Astrocyte (in vitro differentiated cells and primary cell): ENCODE data around the gene DISP3. TPM values are rescaled to one million over a fixed set of nuclear protein-coding genes. Genes with fewer than 3 reads are reported as not detected.

Experiments used
- DNase-seq: peaks from one replicate; pipeline ENCODE4 v3.0.0-alpha.2; 2010; ENCODE audit warnings: low read depth
- FAIRE-seq: peaks from 2 replicates; lab custom pipeline; 2011; peaks lifted over from hg19 to GRCh38; lab: Jason Lieb, UNC
- H2AFZ ChIP-seq: 2 replicates; pipeline ENCODE4 v1.6.0; 2012; ENCODE audit warnings: low read depth, low read length, inconsistent platforms
- H3K27ac ChIP-seq: 2 replicates; pipeline ENCODE4 v1.5.1; 2011; ENCODE audit warnings: low read depth, low read length, inconsistent platforms
- H3K27me3 ChIP-seq: 2 replicates; pipeline ENCODE4 v1.6.0; 2011; ENCODE audit warnings: low read length, inconsistent platforms; ENCODE audit not compliant: insufficient read depth
- H3K36me3 ChIP-seq: 2 replicates; pipeline ENCODE4 v1.5.1; 2011; ENCODE audit warnings: low read length, inconsistent platforms; ENCODE audit not compliant: insufficient read depth
- H3K4me1 ChIP-seq: 2 replicates; pipeline ENCODE4 v1.5.1; 2011; ENCODE audit warnings: low read length, inconsistent platforms; ENCODE audit not compliant: insufficient read depth
- H3K4me2 ChIP-seq: 2 replicates; pipeline ENCODE4 v1.6.0; 2012; ENCODE audit warnings: low read length, inconsistent platforms
- H3K4me3 ChIP-seq: 2 replicates; pipeline ENCODE4 v1.5.1; 2011; ENCODE audit warnings: low read depth, mild to moderate bottlenecking, low read length, inconsistent platforms; ENCODE audit not compliant: insufficient read depth
- H3K79me2 ChIP-seq: 2 replicates; pipeline ENCODE4 v1.6.0; 2012; ENCODE audit warnings: mild to moderate bottlenecking, low read length, inconsistent platforms; ENCODE audit not compliant: insufficient read depth
- H3K9ac ChIP-seq: 2 replicates; pipeline ENCODE4 v1.6.0; 2012; ENCODE audit warnings: mild to moderate bottlenecking, low read length, inconsistent platforms
- H3K9me3 ChIP-seq: 2 replicates; pipeline ENCODE4 v1.5.1; 2012; ENCODE audit warnings: low read depth, mild to moderate bottlenecking, low read length, inconsistent platforms; ENCODE audit not compliant: insufficient read depth
- H4K20me1 ChIP-seq: 2 replicates; pipeline ENCODE4 v1.6.0; 2012; ENCODE audit warnings: low read length, inconsistent platforms; ENCODE audit not compliant: insufficient read depth
- H3K27ac Mint-ChIP-seq: one replicate; pipeline ENCODE4 v1.8.0; 2021; ENCODE audit warnings: mild to moderate bottlenecking, mixed read lengths; ENCODE audit not compliant: unreplicated experiment
- H3K27me3 Mint-ChIP-seq: one replicate; pipeline ENCODE4 v1.8.0; 2021; ENCODE audit warnings: low read depth, mixed read lengths; ENCODE audit not compliant: unreplicated experiment
- H3K36me3 Mint-ChIP-seq: one replicate; pipeline ENCODE4 v1.8.0; 2021; ENCODE audit warnings: low read depth, mixed read lengths; ENCODE audit not compliant: unreplicated experiment
- H3K4me1 Mint-ChIP-seq: one replicate; pipeline ENCODE4 v1.8.0; 2021; ENCODE audit warnings: low read depth, mixed read lengths; ENCODE audit not compliant: unreplicated experiment
- H3K4me3 Mint-ChIP-seq: one replicate; pipeline ENCODE4 v1.8.0; 2021; ENCODE audit warnings: mild to moderate bottlenecking, moderate library complexity, mixed read lengths; ENCODE audit not compliant: unreplicated experiment
- H3K9me3 Mint-ChIP-seq: one replicate; pipeline ENCODE4 v1.8.0; 2021; ENCODE audit warnings: mild to moderate bottlenecking, mixed read lengths; ENCODE audit not compliant: unreplicated experiment
- CTCF ChIP-seq: IDR thresholded peaks from 2 replicates; pipeline ENCODE4 v1.5.1; 2011; ENCODE audit warnings: low read depth, mild to moderate bottlenecking, inconsistent platforms, low read length, moderate library complexity; ENCODE audit not compliant: insufficient read depth
- EZH2 ChIP-seq: IDR thresholded peaks from 2 replicates; pipeline ENCODE4 v1.6.1; 2012; ENCODE audit warnings: mild to moderate bottlenecking, low read length, inconsistent platforms; ENCODE audit not compliant: insufficient read depth
- total RNA-seq: library from RNA; stranded (reverse); gene quantifications from 2 replicates; pipeline ENCODE4 v1.2.1, GENCODE V29; 2021

The DISP3 gene
- total RNA-seq, 1 donor from 2014 or later: 0.32 TPM

- FAIRE-seq (no peak), DNase-seq (no peak)
- no peak overlapping the region for H3K4me3 ChIP-seq
- Mint-ChIP-seq H3K27ac (no peak overlapping the region), H3K9me3 (peaks cover 9% of the 10 kb centered on the region), H3K4me1 (no peaks in the 10 kb centered on the region), H3K27me3 (peaks cover 45% of the 10 kb centered on the region), H3K4me3 (no peak overlapping the region), H3K36me3 (no peaks in the 10 kb centered on the region)
- no peak overlapping the region for H3K4me2 ChIP-seq
- H3K27me3 ChIP-seq: no peaks in the 10 kb centered on the region
- H2AFZ ChIP-seq: no peak overlapping the region
- no peaks in the 10 kb centered on the region for H3K79me2 ChIP-seq
- no peaks in the 10 kb centered on the region for H3K4me1 ChIP-seq
- no peak overlapping the region for H3K9ac ChIP-seq
- no peaks in the 10 kb centered on the region for H3K9me3 ChIP-seq
- H3K27ac ChIP-seq: no peak overlapping the region
- no peaks in the 10 kb centered on the region for H3K36me3 ChIP-seq
- no peak for TF ChIP-seq EZH2
- no peaks in the 10 kb centered on the region for H4K20me1 ChIP-seq
These were observed 15.2 kb downstream of the DISP3 start for GRCh38 chr1:11493972-11494655.

GRCh38 chr1:11494771-11495170 lies 15.8 kb downstream of the DISP3 start:
- peaks cover 44% of the 10 kb centered on the region for H3K27me3 Mint-ChIP-seq
- H3K4me3 Mint-ChIP-seq: no peak overlapping the region
- DNase-seq (no peak), FAIRE-seq (no peak)
- Histone ChIP-seq H3K9ac (no peak overlapping the region), H4K20me1 (no peaks in the 10 kb centered on the region), H3K36me3 (no peaks in the 10 kb centered on the region), H3K79me2 (no peaks in the 10 kb centered on the region), H3K27me3 (peaks cover 2% of the 10 kb centered on the region), H3K9me3 (no peaks in the 10 kb centered on the region), H3K27ac (no peak overlapping the region), H2AFZ (no peak overlapping the region), H3K4me2 (no peak overlapping the region), H3K4me3 (no peak overlapping the region), H3K4me1 (no peaks in the 10 kb centered on the region)
- H3K27ac Mint-ChIP-seq: no peak overlapping the region
- peaks cover 9% of the 10 kb centered on the region for H3K9me3 Mint-ChIP-seq
- no peaks in the 10 kb centered on the region for H3K36me3 Mint-ChIP-seq
- TF ChIP-seq CTCF (no peak), EZH2 (no peak)
- no peaks in the 10 kb centered on the region for H3K4me1 Mint-ChIP-seq

GRCh38 chr1:11495579-11495978 lies 16.6 kb downstream of the DISP3 start:
- no peak overlapping the region for H3K4me2 ChIP-seq
- no peaks in the 10 kb centered on the region for H3K36me3 ChIP-seq
- H3K27ac ChIP-seq: no peak overlapping the region
- FAIRE-seq (no peak), DNase-seq (no peak)
- no peak overlapping the region for H3K4me3 Mint-ChIP-seq
- H3K27ac Mint-ChIP-seq: no peak overlapping the region
- H4K20me1 ChIP-seq: no peaks in the 10 kb centered on the region
- no peak for TF ChIP-seq EZH2
- H3K9ac ChIP-seq: no peak overlapping the region
- peaks cover 45% of the 10 kb centered on the region for H3K27me3 Mint-ChIP-seq
- no peak overlapping the region for H2AFZ ChIP-seq
- H3K4me1 Mint-ChIP-seq: no peaks in the 10 kb centered on the region
- no peaks in the 10 kb centered on the region for H3K9me3 ChIP-seq
- H3K36me3 Mint-ChIP-seq: peaks cover under 1% of the 10 kb centered on the region
- H3K9me3 Mint-ChIP-seq: peaks cover 11% of the 10 kb centered on the region
- peaks cover 9% of the 10 kb centered on the region for H3K27me3 ChIP-seq
- H3K4me1 ChIP-seq: no peaks in the 10 kb centered on the region
- H3K4me3 ChIP-seq: no peak overlapping the region
- no peaks in the 10 kb centered on the region for H3K79me2 ChIP-seq
